Measurements from ENCODE around the gene TDRD7.
A peak's percentile ranks its signal among the peaks of the same experiment; 100 is the strongest.
"Not testable (repeated sequence)": the region's sequence is repeated elsewhere in the genome, so short reads cannot be mapped to it uniquely, and the experiment has no call there.

TDRD7 gene

DNA sequence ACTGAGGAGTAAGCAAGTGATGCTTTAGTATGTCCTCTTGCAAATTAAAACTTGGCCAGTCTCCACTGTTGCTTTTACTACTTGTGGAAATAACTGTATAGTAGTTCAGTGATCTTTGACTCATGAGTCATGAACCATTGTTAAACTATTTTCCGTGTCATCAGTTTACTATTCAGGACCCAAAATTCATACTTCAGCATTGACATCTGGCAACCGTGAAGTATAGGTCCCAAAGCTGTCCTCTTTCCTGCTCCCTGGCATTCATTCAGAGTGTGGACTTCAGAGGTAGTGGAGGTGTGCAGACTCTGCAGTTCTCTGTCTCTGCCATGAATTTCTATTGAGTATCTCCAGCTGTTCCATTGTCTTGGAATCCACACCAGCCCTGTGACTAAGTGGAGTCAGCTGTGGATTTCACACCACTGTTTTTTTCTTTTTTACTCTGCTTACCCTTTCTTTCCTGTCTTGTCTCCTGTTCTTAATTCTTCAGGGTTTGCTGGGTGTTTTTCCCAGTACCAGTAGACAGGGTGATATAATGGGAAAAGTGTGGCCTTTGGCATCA is 7.5 kb downstream of the TDRD7 start:
- DNase-seq (ENCODE audit: low read depth, low spot score): peak; percentile 9

DNA sequence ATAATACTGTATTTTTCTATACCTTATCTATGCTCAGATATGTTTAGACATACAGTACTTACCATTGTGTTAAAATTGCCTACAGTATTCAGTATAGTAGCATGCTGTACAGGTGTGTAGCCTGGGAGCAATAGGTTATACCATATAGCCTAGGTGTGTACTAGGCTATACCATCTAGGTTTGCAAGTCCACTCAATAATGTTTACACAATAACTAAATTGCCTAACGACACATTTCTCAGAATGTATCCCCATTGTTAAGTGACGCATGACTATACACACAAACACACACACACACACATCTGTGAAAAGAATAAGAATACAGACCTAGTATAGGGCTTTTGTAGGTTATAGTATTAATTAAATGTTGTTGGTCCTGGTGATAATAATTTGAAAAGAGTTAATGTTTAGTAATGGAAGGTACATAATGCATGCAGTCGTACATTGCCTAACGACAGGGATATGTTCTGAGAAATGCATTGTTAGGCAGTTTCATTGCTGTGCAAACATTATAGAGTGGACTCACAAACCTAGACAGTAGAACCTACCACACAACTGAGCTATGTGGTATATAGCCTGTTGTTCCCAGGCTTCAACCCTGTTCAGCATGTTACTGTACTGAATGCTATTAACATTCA is 13.6 kb downstream of the TDRD7 start:
- DNase-seq (ENCODE audit: low read depth, low spot score): no peak

DNA sequence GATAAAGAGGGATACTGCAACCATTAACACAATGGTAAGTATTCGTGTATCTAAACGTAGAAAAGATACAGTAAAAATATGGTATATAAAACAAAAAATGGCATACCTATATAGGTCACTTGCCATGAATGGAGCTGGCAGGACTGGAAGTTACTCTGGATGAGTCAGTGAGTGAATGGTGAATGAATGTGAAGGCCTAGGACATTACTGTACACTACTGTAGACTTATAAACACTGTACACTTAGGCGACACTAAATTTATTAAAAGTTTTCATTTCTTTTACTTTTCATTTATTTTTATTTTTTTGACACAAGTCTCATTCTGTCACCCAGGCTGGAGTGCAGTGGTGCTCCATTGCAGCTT is 14.1 kb downstream of the TDRD7 start:
- no peak for DNase-seq (ENCODE audit: low read depth, low spot score)

DNA sequence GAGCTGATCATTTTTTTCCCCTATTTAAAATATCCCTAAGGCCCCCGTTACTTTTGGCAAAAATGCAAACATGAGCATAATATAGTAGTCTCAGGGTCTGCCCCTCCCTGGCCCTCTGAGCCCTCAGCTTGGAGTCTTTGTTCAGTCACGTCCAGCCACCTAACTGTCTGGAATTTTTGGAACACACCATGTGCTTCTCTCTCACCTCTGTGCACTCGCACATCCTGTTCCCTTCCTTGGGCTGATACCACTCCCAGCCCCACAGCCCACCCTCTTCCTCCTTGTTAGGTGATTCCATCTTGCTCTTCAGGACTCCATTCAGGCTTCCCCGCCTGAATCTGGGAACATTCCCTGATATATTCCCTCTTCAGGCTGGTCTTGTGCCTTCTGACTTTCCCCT is 16.0 kb downstream of the TDRD7 start:
- no peak for DNase-seq (ENCODE audit: low read depth, low spot score)

DNA sequence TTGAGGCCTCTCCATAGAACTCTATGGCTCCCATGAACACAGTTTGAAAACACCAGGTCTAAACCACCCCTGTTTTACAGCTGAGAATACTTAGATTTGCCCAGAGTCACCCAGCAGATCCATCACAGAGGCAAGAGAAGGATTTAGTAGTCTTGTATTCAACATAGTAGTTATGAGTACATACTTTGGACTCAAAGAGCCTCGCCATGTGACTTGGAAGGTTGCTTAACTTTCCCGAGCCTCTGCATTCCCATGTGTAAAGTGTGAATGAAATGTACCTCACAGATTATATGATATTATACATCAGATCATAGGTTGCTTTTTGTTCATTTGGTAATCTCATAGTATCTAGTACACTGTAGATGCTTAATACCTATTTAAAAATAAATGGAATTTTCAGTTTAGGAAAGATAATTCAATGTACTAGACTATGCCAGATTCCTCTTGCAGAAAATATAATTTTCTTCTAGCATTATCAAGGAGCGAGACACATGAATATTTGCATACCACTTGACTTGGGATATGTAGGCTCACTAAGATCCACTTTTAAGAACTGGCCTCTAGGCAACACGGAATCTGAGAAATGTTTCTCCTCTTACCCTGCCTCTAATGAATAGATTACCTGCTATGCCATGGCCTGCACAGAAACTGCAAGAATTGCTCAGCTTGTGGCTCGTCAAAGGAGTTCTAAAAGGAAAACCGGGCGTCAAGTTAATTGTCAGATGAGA is 18.6 kb downstream of the TDRD7 start:
- no peak for DNase-seq (ENCODE audit: low read depth, low spot score)

DNA sequence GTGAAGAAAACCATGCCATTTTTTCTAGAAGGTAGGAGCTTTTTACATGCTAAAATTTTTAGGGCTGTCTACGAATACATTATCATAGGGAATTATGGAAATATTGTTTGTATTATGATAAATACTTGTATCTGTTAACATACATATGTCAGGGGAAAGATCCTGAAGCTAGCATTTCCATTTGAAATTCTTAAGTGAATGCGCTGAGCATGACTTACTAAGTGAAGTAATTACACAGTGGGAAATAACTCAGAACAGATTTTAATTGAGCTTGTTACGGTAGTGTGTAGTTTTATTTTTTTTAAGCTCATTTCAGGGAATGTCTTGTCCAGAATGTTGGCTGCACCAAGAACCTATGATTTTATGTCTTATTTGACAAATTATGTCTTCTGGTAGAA is 19.1 kb downstream of the TDRD7 start:
- no peak for DNase-seq (ENCODE audit: low read depth, low spot score)

DNA sequence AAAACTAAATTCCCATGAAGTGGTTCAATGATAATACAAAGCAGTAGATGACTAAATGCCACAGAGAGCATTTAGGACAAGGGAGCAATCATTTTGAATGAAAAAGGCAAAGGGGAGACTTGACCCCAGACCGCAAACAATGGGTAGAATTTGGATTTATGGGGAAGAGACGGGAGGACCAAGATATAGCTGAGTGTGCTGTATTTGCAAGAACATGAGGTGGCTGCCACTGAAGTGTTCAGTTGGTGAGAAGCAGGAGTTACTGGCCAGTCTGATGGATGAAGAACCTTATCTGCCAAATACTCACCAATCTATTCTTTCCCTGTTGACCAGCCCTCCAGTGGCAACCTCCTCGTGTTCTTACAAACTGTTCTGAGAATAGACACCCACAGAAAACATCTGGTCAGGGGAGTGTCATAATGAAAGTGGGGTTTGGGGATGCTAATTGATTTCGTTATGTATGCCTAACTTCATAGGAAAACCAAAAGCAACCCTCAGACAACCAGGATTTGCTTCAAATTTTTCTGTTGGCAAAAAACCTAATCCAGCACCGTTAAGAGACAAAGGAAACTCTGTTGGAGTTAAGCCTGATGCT is 19.8 kb downstream of the TDRD7 start:
- DNase-seq (ENCODE audit: low read depth, low spot score): no peak

DNA sequence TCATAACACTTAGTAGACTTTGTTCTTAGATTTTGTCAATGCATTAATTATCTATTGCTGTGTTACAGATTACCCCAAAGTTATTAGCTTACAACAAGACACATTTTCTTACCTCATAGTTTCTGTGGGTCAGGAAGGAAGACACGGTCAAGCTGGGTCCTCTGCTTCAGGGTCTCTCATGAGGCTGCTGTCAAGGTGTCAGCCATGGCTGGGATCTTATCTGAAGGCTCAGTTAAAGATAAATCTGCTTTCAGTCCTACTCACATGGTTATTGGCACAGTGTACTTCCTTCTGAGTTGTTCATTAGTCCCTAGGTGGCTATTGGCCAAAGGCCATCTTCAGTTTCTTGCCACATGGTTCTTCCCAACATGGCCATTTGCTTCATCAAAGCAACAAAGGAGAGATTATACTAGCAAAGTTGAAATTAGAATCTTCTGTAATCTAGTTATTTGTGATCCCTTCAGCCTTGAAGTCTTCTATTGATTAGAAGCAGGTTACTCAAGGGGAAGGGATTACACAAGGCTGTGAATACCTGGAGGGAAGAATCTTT is 25.2 kb downstream of the TDRD7 start:
- DNase-seq (ENCODE audit: low read depth, low spot score): no peak

- no peak for DNase-seq (ENCODE audit: low read depth, low spot score)
Observed at GRCh38 chr9:97438257-97438656, 26.4 kb downstream of the TDRD7 start.

DNA sequence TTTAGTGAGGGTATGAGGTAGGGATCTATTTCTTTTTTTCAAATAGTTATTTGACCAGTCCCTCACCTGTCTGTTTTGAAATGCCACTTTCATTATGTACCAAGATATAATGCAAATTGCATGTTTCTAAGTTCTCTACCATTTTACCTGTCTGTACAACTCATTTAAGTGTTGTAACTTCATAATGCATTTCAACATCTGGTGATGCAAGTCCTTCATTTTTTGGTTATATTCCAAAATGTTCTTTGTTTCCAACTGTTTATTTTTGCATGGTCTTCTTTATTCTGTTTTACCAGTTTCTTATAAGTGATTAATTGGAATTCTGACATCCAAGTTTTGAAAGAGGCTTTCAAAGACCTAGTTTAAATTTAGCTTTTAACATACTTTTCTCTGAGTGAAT is 26.8 kb downstream of the TDRD7 start:
- no peak for DNase-seq (ENCODE audit: low read depth, low spot score)

DNA sequence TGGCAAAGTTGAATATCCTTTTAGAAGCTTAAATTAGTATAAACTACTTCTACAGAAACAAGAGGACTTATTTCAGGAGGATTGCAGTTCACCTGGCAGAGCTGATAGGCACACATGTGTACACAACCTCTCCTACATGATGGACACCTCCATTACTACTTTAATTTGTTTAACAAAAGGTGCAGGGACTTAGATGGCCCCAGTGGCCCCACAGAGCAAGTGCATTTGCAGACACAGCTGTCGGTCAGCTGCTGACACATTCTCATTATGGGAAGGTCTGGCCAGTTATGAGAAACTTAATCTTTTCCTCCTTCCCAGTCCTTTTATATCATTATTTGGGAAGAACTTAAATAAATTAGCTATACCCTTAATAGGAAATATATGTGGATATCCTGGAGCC is 28.3 kb downstream of the TDRD7 start:
- DNase-seq (ENCODE audit: low read depth, low spot score): no peak

- DNase-seq (ENCODE audit: low read depth, low spot score): no peak
Observed at GRCh38 chr9:97441729-97442128, 29.8 kb downstream of the TDRD7 start.

DNA sequence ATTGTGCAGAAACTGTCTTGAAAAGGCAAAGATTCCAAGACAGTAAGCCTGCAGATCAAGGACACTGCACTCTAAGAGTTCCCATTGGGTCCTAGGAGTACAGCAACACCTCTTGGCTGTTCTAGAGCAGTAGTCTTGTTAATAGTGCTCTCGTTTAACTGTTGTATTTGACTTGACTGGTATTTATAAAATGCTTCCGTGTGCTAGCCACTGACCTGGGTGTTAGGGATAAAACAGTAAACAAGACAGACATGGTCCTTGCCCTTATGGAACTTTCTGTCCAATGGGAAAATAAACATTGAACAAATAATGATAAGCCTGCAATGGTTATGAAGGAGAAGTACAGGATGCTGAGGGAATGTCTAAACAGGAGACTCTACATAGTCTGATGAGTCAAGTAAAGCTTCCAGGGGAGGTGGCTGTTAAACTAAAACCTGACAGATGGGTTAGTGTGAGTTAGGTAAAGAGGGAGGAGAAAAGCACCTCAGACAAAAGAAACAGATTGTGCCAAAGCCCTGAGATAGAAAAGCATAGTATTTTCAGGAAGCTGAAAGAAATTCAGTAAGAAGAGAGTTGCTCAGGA is 33.3 kb downstream of the TDRD7 start:
- DNase-seq (ENCODE audit: low read depth, low spot score): no peak

GRCh38 chr9:97447001-97447400 is 35.1 kb downstream of the TDRD7 start:
- DNase-seq (ENCODE audit: low read depth, low spot score): no peak

DNA sequence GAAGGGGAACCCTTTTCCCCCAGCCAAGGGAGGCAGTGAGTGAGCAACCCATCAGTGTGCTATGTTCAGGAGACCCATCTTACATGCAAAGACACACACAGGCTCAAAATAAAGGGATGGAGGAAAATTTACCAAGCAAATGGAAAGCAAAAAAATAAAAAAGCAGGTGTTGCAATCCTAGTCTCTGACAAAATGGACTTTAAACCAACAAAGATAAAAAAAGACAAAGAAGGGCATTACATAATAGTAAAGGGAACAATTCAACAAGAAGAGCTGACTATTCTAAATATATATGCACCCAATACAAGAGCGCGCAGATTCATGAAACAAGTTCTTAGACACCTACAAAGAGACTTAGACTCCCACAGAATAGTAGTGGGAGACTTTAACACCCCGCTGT is 41.7 kb downstream of the TDRD7 start:
- DNase-seq (ENCODE audit: low read depth, low spot score): not testable (repeated sequence)

GRCh38 chr9:97456841-97457240 is 44.9 kb downstream of the TDRD7 start:
- DNase-seq (ENCODE audit: low read depth, low spot score): not testable (repeated sequence)

DNA sequence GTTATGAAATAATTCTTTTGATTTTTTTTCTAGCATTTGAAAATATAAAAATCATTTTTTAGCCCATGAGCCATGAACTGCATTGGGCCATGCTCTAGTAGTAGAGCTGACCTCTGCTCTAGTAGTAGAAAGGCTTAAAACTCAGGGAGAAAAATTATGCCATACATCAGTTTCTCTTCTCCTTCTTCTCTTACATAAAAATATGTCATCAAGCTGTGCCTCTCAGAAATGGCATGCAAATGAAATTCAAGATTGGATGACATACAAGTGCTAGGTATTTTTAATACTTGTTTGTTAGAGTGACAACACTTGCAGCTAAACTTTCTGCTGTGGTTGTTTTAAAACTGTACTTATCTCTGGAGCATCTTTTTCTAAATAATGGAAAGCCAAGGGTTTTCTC is 47.4 kb downstream of the TDRD7 start:
- DNase-seq (ENCODE audit: low read depth, low spot score): no peak

DNA sequence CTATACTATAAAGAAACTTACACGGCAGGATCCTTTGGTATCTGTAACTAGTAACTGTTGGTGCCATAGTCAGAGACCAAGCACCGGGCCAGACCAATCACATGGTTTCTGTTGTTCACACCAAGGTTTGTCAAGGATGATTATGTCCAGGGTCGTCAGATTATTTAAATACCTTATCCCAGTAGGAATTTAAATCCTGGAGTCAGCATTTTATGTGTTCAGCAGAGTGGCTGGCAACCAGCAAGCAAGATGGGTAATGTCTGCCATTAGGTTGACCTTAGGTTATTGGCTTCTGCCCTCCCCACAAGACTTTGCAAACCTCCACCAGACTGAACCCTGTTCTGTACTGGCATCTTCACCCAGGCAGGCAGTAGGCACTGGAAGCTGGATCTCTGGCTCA is 50.3 kb downstream of the TDRD7 start:
- no peak for DNase-seq (ENCODE audit: low read depth, low spot score)

GRCh38 chr9:97462914-97463313 is 51.0 kb downstream of the TDRD7 start:
- no peak for DNase-seq (ENCODE audit: low read depth, low spot score)

- peak; percentile 87 for DNase-seq (ENCODE audit: low read depth, low spot score)
Observed at GRCh38 chr9:97468658-97469448, 57.0 kb downstream of the TDRD7 start.

DNA sequence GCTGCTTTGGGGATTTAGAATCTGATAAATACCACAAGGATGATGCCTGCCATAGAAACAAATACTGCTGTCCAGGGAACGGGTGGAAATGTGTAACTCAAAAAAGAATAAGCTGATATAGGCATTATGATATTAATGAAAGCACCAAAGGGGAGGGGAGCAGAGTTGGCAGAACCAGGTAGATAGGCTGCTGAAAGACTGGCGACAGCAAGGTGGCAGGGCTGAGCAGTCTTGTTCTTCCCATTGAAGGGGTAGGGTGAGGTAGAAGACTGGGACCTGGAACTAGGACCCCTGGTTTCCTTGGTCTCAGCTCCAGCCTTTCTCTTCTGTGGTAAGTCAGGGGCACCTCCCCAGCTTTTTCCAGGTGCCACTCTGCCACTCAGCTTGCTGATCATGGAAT is 58.2 kb downstream of the TDRD7 start:
- DNase-seq (ENCODE audit: low read depth, low spot score): no peak
